SH-SY5Y (cell line): ENCODE data around the gene OXSM.

Experiments used
- GATA2 ChIP-seq: IDR thresholded peaks from 2 replicates; pipeline ENCODE4 v1.6.1; 2011; ENCODE audit warnings: mild to moderate bottlenecking, low read depth, low read length
- GATA3 ChIP-seq: IDR thresholded peaks from 2 replicates; pipeline ENCODE4 v1.6.1; 2011; ENCODE audit warnings: low read depth, mild to moderate bottlenecking, low read length, moderate library complexity

DNA sequence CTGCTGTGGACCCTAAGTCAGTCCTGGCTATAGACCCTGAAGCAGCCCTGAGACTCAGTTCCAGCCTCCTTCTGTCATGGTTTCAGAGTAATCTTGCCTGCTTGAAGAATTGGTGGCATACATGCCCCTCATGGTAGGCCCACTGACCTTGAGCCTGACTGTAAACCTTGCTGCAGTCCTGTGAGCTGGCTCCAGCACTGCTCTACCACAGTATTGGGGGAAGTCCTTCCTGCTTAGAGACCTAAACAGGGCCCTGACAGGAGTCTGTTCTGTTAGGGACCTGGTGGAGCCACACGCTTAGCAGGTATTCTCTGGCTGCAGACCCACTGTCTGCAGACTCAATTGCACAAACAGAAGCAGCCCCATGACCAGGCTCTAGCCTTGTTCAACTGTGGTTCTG lies 47.1 kb downstream of the OXSM start:
- no peak for TF ChIP-seq GATA2
- no peak for TF ChIP-seq GATA3
